HCT116 (cell line): ENCODE measurements around the gene NFATC1. TPM values are rescaled to one million over a fixed set of nuclear protein-coding genes. Genes with fewer than 3 reads are reported as not detected.

ENCODE experiments used
- ATAC-seq: fragments of 200-7000 bp; cut with Tn5 transposase; 2 replicates; pipeline ENCODE4 v1.9.1; 2020; ENCODE audit warnings: mild to moderate bottlenecking, moderate library complexity
- BruUV-seq: library from RNA; stranded (reverse); fragments of 400-500 nt; replicated peaks from 2 replicates; lab custom pipeline; 2021; lab: Mats Ljungman, UMichigan
- CTCF ChIA-PET: fragments of 300-600 bp; sonication (Branson Sonifier 250); formaldehyde crosslinking; loops from one replicate; lab custom pipeline; 2021; ENCODE audit warnings: antibody characterized with exemption; lab: Charles Lee
- POLR2A ChIA-PET: fragments of 300-600, 350-600 bp; sonication (Branson Sonifier 250); formaldehyde crosslinking; loops from one replicate; lab custom pipeline; 2021; ENCODE audit warnings: antibody characterized with exemption; lab: Charles Lee
- RAD21 ChIA-PET, 2 experiments: fragments of 300-600 bp; sonication (Branson Sonifier 250); formaldehyde crosslinking; loops; one replicate each; lab custom pipeline; 2023; ENCODE audit warnings: low total read pairs in 2 of 2; ENCODE audit not compliant: uncharacterized antibody in 2 of 2, unreplicated experiment in 2 of 2, low non-redundant PET in 1 of 2; lab: Charles Lee
- DNase-seq: peaks from one replicate; pipeline ENCODE4 v3.0.0-alpha.2; 2010; ENCODE audit warnings: low read depth, low spot score
- H2AFZ ChIP-seq: fragments of 200-600 bp; shearing (Covaris generic), sonication (generic); 2 replicates; pipeline ENCODE4 v1.6.1; 2017; ENCODE audit warnings: low read depth, mixed run types, mixed read lengths, antibody characterized with exemption, low read length; ENCODE audit not compliant: poor library complexity, severe bottlenecking
- H3K27ac ChIP-seq: 2 replicates; pipeline ENCODE4 v1.5.1; 2012; ENCODE audit warnings: low read depth, low read length
- H3K27me3 ChIP-seq: fragments of 200-600 bp; sonication (generic); 2 replicates; pipeline ENCODE4 v1.6.1; 2016; ENCODE audit warnings: mixed run types, low read length, mixed read lengths; ENCODE audit not compliant: insufficient read depth
- H3K36me3 ChIP-seq, 2 experiments: fragments of 200-500 bp in 1 of 2; fragments of 200-600 bp in 1 of 2; sonication (Bioruptor generic) in 1 of 2; sonication (generic) in 1 of 2; 2 replicates each; pipeline versions ENCODE4 v1.5.1 to v1.6.1; 2014 to 2016; ENCODE audit warnings: low read length in 2 of 2, inconsistent platforms in 1 of 2, mixed read lengths in 1 of 2, mixed run types in 1 of 2; ENCODE audit not compliant: insufficient read depth in 2 of 2, control insufficient read depth in 1 of 2
- H3K4me1 ChIP-seq, 2 experiments: fragments of 200-600 bp in 1 of 2; sonication (generic) in 1 of 2; 2 replicates each; pipeline versions ENCODE4 v1.5.1 to v1.6.1; 2012 to 2017; ENCODE audit warnings: low read length in 2 of 2, inconsistent platforms in 1 of 2, mild to moderate bottlenecking in 1 of 2, mixed read lengths in 1 of 2, mixed run types in 1 of 2, moderate library complexity in 1 of 2; ENCODE audit not compliant: insufficient read depth in 2 of 2, control insufficient read depth in 1 of 2
- H3K4me2 ChIP-seq: fragments of 200-600 bp; sonication (generic); 2 replicates; pipeline ENCODE4 v1.6.1; 2017; ENCODE audit warnings: mixed run types, low read length, mixed read lengths
- H3K4me3 ChIP-seq, 2 experiments: fragments of 200-600 bp in 1 of 2; sonication (generic) in 1 of 2; replicated peaks in 1 of 2; 2 replicates each; pipeline ENCODE4 v1.5.1; 2011 to 2016; ENCODE audit warnings: low read length in 2 of 2, control low read depth in 1 of 2, low read depth in 1 of 2, mild to moderate bottlenecking in 1 of 2, mixed read lengths in 1 of 2, mixed run types in 1 of 2
- H3K79me2 ChIP-seq: fragments of 200-600 bp; sonication (generic); 2 replicates; pipeline ENCODE4 v1.6.1; 2017; ENCODE audit warnings: mild to moderate bottlenecking, mixed run types, low read length, moderate library complexity, mixed read lengths; ENCODE audit not compliant: insufficient read depth
- H3K9ac ChIP-seq: fragments of 200-600 bp; sonication (generic); 2 replicates; pipeline ENCODE4 v1.6.1; 2016; ENCODE audit warnings: low read length, mixed read lengths
- H3K9me2 ChIP-seq: fragments of 200-600 bp; sonication (generic), shearing (Covaris generic); 2 replicates; pipeline ENCODE4 v1.6.1; 2017; ENCODE audit warnings: mixed run types, mild to moderate bottlenecking, moderate library complexity; ENCODE audit not compliant: insufficient read depth
- H3K9me3 ChIP-seq, 2 experiments: fragments of 200-500 bp in 1 of 2; fragments of 200-600 bp in 1 of 2; sonication (Bioruptor generic) in 1 of 2; sonication (generic) in 1 of 2; 2 replicates each; pipeline ENCODE4 v1.6.1; 2014 to 2017; ENCODE audit warnings: low read length in 2 of 2, mixed read lengths in 2 of 2, inconsistent platforms in 1 of 2, low read depth in 1 of 2, mild to moderate bottlenecking in 1 of 2, mixed run types in 1 of 2, moderate library complexity in 1 of 2; ENCODE audit not compliant: control insufficient read depth in 1 of 2, insufficient read depth in 1 of 2
- H4K20me1 ChIP-seq: fragments of 200-600 bp; sonication (generic), shearing (Covaris generic); 2 replicates; pipeline ENCODE4 v1.6.1; 2017; ENCODE audit warnings: mixed run types, mild to moderate bottlenecking, moderate library complexity; ENCODE audit not compliant: insufficient read depth
- CBX3 ChIP-seq: IDR thresholded peaks from 2 replicates; pipeline ENCODE4 v1.6.1; 2012; ENCODE audit warnings: low read depth
- CTCF ChIP-seq, 3 experiments: fragments of 200-600 bp in 1 of 3; sonication (generic) in 1 of 3; IDR thresholded peaks in 2 of 3; conservative IDR thresholded peaks in 1 of 3; 2 replicates each; pipeline ENCODE4 v1.5.1; 2012 to 2017; ENCODE audit warnings: low read depth in 2 of 3, low read length in 2 of 3, antibody characterized with exemption in 1 of 3, borderline replicate concordance in 1 of 3, control low read depth in 1 of 3, mild to moderate bottlenecking in 1 of 3, mixed read lengths in 1 of 3, mixed run types in 1 of 3, moderate library complexity in 1 of 3; ENCODE audit not compliant: insufficient read depth in 1 of 3
- ELF1 ChIP-seq: IDR thresholded peaks from 2 replicates; pipeline ENCODE4 v1.6.1; 2012; ENCODE audit warnings: low read depth, borderline replicate concordance
- EZH2phosphoT487 ChIP-seq: fragments of 200-600 bp; IDR thresholded peaks from 2 replicates; pipeline ENCODE4 v1.6.1; 2018; ENCODE audit warnings: antibody characterized with exemption, borderline replicate concordance
- FOSL1 ChIP-seq: IDR thresholded peaks from 2 replicates; pipeline ENCODE4 v1.6.1; 2012; ENCODE audit warnings: low read depth
- REST ChIP-seq: IDR thresholded peaks from 2 replicates; pipeline ENCODE4 v1.6.1; 2012; ENCODE audit warnings: low read depth
- SIN3A ChIP-seq: IDR thresholded peaks from 2 replicates; pipeline ENCODE4 v1.6.1; 2012; ENCODE audit warnings: low read depth
- YY1 ChIP-seq: IDR thresholded peaks from 2 replicates; pipeline ENCODE4 v1.6.1; 2011; ENCODE audit warnings: low read length, low read depth, moderate library complexity, mild to moderate bottlenecking; ENCODE audit not compliant: insufficient replicate concordance; ENCODE audit errors: extremely low read depth
- ZBTB33 ChIP-seq: IDR thresholded peaks from 2 replicates; pipeline ENCODE4 v1.6.1; 2011; ENCODE audit warnings: mild to moderate bottlenecking, low read length, moderate library complexity; ENCODE audit not compliant: insufficient replicate concordance; ENCODE audit errors: extremely low read depth
- intact Hi-C: fragments of 100-400 bp; cut with micrococcal nuclease; formaldehyde crosslinking; loops from 2 replicates; pipeline ENCODE4 v1.10.0; 2022
- total RNA-seq: library from RNA; stranded (reverse); gene quantifications from one replicate; pipeline ENCODE4 v1.2.1, GENCODE V29; 2021; ENCODE audit not compliant: unreplicated experiment

NFATC1 gene
- total RNA-seq, 1 experiment from 2014 or later: 20.8 TPM

- no peak overlapping the region for H3K9ac ChIP-seq
- no peaks in the 10 kb centered on the region for H3K27me3 ChIP-seq
- H3K4me3 ChIP-seq: no peak overlapping the region
- ChIA-PET CTCF (no interaction called here), RAD21 (no interaction called here), POLR2A (no interaction called here)
- no peaks in the 10 kb centered on the region for H3K4me1 ChIP-seq
- H2AFZ ChIP-seq: no peak overlapping the region
- H3K9me2 ChIP-seq: no peaks in the 10 kb centered on the region
- BruUV-seq: no TSS peak
- H3K9me3 ChIP-seq: no peaks in the 10 kb centered on the region
- no peaks in the 10 kb centered on the region for H4K20me1 ChIP-seq
- no peak for TF ChIP-seq ZBTB33
- TF ChIP-seq SIN3A: no peak
- TF ChIP-seq CTCF (IDR thresholded peaks at IDR 0.05 in 2 of 3, conservative IDR thresholded peaks at IDR 0.05 in 1 of 3; ENCODE audit: borderline replicate concordance in 1 of 3, insufficient read depth in 1 of 3, low read depth in 2 of 3, low read length in 2 of 3): no peak
- TF ChIP-seq, all 23 proteins: peak for 0
- H3K79me2 ChIP-seq: no peaks in the 10 kb centered on the region
- DNase-seq: no peak
- H3K27ac ChIP-seq: no peak overlapping the region
- H3K36me3 ChIP-seq: no peaks in the 10 kb centered on the region
- H3K4me2 ChIP-seq: no peak overlapping the region
- intact Hi-C loops: no loop called here
- ATAC-seq: no peak
These were observed 76.4 kb downstream of the NFATC1 start for GRCh38 chr18:79472176-79472575.

GRCh38 chr18:79472946-79473345 lies 77.2 kb downstream of the NFATC1 start:
- no peaks in the 10 kb centered on the region for H3K79me2 ChIP-seq
- H4K20me1 ChIP-seq: no peaks in the 10 kb centered on the region
- ChIA-PET RAD21 (no interaction called here), CTCF (no interaction called here), POLR2A (no interaction called here)
- H2AFZ ChIP-seq: no peak overlapping the region
- no peaks in the 10 kb centered on the region for H3K9me3 ChIP-seq
- H3K4me1 ChIP-seq: no peaks in the 10 kb centered on the region
- no peak overlapping the region for H3K27ac ChIP-seq
- ATAC-seq (no peak), DNase-seq (no peak)
- H3K9me2 ChIP-seq: no peaks in the 10 kb centered on the region
- no peak overlapping the region for H3K4me3 ChIP-seq
- no TSS peak for BruUV-seq
- H3K9ac ChIP-seq: no peak overlapping the region
- no peak overlapping the region for H3K4me2 ChIP-seq
- no peaks in the 10 kb centered on the region for H3K36me3 ChIP-seq
- intact Hi-C loops: no loop called here
- H3K27me3 ChIP-seq: no peaks in the 10 kb centered on the region
- TF ChIP-seq ELF1: no peak
- no peak for TF ChIP-seq REST
- no peak for TF ChIP-seq FOSL1
- TF ChIP-seq YY1: no peak
- TF ChIP-seq EZH2phosphoT487: no peak
- TF ChIP-seq CBX3: no peak
- no peak for TF ChIP-seq ZBTB33
